C4-2B (cell line): ENCODE data around the gene CDHR5.

Experiments
- ZFX ChIP-seq: fragments of 450-650 bp; IDR thresholded peaks from 2 replicates; pipeline ENCODE4 v1.6.1; 2017
- TF ChIP-seq, protein P1 (sequence below): fragments of 450-650 bp; conservative IDR thresholded peaks from 2 replicates; pipeline ENCODE4 v1.5.1; 2017; ENCODE audit warnings: mild to moderate bottlenecking

DNA sequence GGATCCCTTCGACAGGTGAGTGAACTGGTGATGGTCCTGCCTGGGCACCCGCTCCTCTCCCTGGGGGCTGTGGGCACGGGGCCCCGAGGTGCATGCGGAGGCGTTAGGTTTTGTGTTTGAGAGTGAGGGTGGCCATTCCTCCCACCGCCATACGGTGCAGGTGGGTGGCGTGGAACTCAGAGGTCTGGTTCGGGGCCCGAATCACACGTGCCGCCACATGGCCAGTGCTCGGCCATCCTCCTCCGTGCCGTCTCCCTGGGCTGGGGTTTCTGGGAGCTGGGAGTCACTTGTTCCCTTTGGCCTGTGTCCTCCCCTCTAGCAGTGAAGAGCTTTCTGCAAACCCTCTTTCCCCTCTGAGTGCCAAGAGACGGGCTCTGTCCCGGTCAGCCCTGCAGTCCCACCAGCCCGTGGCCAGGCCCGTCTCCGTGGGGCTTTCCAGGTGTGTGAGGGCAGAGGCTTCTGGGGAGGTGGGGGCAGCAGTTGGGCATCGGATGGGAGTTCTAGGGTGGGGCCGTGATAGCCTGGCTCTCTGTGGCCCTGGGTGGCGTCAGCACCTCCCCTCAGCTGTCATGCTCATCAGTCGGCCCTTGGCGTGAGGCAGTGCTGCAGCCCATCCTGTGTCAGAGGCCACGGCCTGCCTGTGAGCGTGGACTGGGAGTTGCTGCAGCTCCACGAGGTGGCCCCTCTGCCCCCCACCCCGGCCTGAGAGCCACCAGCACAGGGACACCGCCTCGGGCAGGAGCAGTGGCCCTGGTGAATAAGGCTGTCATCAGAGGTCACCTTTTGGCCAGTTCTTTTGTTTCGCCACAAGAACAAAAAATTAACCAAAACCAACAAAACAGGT lies 19.2 kb downstream of the CDHR5 start:
- TF ChIP-seq, protein P1, sequence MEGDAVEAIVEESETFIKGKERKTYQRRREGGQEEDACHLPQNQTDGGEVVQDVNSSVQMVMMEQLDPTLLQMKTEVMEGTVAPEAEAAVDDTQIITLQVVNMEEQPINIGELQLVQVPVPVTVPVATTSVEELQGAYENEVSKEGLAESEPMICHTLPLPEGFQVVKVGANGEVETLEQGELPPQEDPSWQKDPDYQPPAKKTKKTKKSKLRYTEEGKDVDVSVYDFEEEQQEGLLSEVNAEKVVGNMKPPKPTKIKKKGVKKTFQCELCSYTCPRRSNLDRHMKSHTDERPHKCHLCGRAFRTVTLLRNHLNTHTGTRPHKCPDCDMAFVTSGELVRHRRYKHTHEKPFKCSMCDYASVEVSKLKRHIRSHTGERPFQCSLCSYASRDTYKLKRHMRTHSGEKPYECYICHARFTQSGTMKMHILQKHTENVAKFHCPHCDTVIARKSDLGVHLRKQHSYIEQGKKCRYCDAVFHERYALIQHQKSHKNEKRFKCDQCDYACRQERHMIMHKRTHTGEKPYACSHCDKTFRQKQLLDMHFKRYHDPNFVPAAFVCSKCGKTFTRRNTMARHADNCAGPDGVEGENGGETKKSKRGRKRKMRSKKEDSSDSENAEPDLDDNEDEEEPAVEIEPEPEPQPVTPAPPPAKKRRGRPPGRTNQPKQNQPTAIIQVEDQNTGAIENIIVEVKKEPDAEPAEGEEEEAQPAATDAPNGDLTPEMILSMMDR, result no peak
- no peak for TF ChIP-seq ZFX
